ENCODE results near the gene REXO5. TPM values are rescaled to one million over a fixed set of nuclear protein-coding genes. Genes with fewer than 3 reads are reported as not detected.

The REXO5 gene
- total and polyA plus RNA-seq, 3 experiments from 2014 or later, result 0.81 to 9.3 (median 7.9) TPM

DNA sequence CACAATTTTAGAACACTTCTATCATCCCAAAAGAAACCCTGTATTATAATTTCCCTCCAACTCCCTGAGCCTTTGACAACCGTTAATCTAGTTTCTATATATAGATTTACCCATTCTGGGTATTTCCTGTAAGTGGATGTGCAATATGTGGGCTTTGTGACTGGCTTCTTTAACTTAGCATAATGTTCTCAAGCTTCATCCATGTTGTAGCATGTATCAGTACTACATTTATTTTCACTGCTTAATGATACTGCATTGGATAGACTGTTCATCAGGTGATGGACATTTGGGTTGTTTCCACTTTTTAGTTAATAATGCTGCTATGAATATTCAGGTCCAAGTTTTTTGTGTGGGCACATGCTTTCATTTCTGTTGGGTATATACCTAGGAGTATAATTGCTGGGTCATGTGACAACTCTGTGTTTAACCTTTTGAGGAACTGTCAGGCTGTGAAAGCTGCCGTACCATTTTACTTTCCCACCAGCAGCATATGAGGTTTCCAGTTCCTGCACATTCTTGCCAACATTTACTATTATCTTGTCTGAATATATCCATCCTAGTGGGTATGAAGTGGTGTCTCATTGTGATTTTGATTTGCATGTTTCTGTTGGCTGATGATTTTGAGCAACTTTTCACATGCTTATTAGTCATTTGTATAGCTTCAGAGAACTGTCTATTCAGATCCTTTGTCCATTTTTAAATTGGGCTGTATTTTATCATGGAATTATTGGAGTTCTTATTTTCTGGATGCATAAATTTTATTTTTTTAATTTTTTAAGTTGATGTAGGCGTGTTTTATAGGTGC, 16.4 kb downstream of the REXO5 start:
- no peaks in the 10 kb centered on the region for H3K27me3 Mint-ChIP-seq
- no peak overlapping the region for H3K27ac Mint-ChIP-seq
- H3K9me3 ChIP-seq (ENCODE audit: low read length), result no peaks in the 10 kb centered on the region
- no peaks in the 10 kb centered on the region for H3K4me1 ChIP-seq (ENCODE audit: insufficient read depth, low read length)
- ChIA-PET CTCF (interaction anchor here (1.3 kb wide), 1 partner anchor 77 kb away, joined by 3 read pairs; the partner anchor contains the start of genes DCUN1D3 and LYRM1), POLR2A (no interaction called here)
- H3K27me3 ChIP-seq (ENCODE audit: insufficient read depth, low read length, poor library complexity, severe bottlenecking), result no peaks in the 10 kb centered on the region
- DNase-seq, result no peak
- H3K36me3 Mint-ChIP-seq, result no peaks in the 10 kb centered on the region
- no peak overlapping the region for H3K4me3 Mint-ChIP-seq
- no peak overlapping the region for H3K27ac ChIP-seq (ENCODE audit: low read depth, low read length)
- H3K4me3 ChIP-seq (ENCODE audit: low read length), result no peak overlapping the region
- H3K4me1 Mint-ChIP-seq, result peaks cover 0 to 5% (median 5%) of the 10 kb centered on the region in 3 donors
- no peaks in the 10 kb centered on the region for H3K9me3 Mint-ChIP-seq
- no peaks in the 10 kb centered on the region for H3K36me3 ChIP-seq (ENCODE audit: insufficient read depth, low read length)

DNA sequence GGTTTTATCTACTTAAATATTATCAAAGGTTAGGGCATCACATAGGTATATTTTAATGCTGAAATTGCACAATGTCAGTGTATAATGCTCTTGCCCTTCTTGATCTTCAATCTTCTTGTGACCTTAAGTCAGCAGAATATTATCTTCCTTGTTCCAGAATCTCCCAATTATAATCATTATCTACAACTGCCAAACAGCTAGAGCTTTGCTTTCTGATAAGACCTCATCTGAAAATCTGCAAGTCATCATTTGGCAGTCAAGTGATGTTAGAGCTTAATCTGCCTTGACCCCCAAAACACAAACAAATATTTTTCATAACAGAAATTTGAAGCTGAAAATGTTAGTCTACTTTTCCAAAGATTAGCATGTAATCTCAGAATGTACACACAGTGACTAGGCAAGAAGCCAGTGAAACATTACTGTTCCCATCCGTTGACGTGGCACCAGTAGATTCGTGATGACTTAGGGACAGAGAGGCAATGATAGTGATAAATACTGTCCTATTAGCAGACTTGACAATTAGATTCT, 19.8 kb downstream of the REXO5 start:
- Mint-ChIP-seq H3K36me3 (no peaks in the 10 kb centered on the region), H3K9me3 (no peaks in the 10 kb centered on the region), H3K27ac (no peak overlapping the region), H3K4me3 (no peak overlapping the region), H3K27me3 (no peaks in the 10 kb centered on the region), H3K4me1 (peaks cover 0 to 5% (median 5%) of the 10 kb centered on the region in 3 donors)
- Histone ChIP-seq H3K27ac (ENCODE audit: low read depth, low read length) (no peak overlapping the region), H3K4me3 (ENCODE audit: low read length) (no peak overlapping the region), H3K9me3 (ENCODE audit: low read length) (no peaks in the 10 kb centered on the region), H3K4me1 (ENCODE audit: insufficient read depth, low read length) (no peaks in the 10 kb centered on the region), H3K27me3 (ENCODE audit: insufficient read depth, low read length, poor library complexity, severe bottlenecking) (no peaks in the 10 kb centered on the region), H3K36me3 (ENCODE audit: insufficient read depth, low read length) (no peaks in the 10 kb centered on the region)
- ChIA-PET CTCF (interaction anchor here (1.0 kb wide), 1 partner anchor 24 kb away, joined by 3 read pairs; no protein-coding TSS in a partner anchor), POLR2A (no interaction called here)
- DNase-seq, result no peak

- DNase-seq, result no peak
Measured at GRCh38 chr16:20829536-20829935, 23.2 kb downstream of the REXO5 start.

GRCh38 chr16:20830372-20830771, 24.0 kb downstream of the REXO5 start:
- Mint-ChIP-seq H3K36me3 (peaks cover 1 to 8% (median 2%) of the 10 kb centered on the region in 3 donors), H3K4me1 (peaks cover 0 to 5% (median 0%) of the 10 kb centered on the region in 3 donors), H3K9me3 (peaks cover 0 to 10% (median 5%) of the 10 kb centered on the region in 5 donors), H3K27ac (no peak overlapping the region), H3K4me3 (no peak overlapping the region), H3K27me3 (no peaks in the 10 kb centered on the region)
- POLR2A ChIA-PET, result no interaction called here
- Histone ChIP-seq H3K4me1 (ENCODE audit: insufficient read depth, low read length) (no peaks in the 10 kb centered on the region), H3K27me3 (ENCODE audit: insufficient read depth, low read length, poor library complexity, severe bottlenecking) (no peaks in the 10 kb centered on the region), H3K36me3 (ENCODE audit: insufficient read depth, low read length) (no peaks in the 10 kb centered on the region), H3K4me3 (ENCODE audit: low read length) (no peak overlapping the region), H3K27ac (ENCODE audit: low read depth, low read length) (no peak overlapping the region), H3K9me3 (ENCODE audit: low read length) (no peaks in the 10 kb centered on the region)
- DNase-seq, result no peak
- CTCF ChIA-PET, result no interaction called here

More at GRCh38 chr16:20829536-20829935, 23.2 kb downstream of the REXO5 start:
- H3K9me3 ChIP-seq (ENCODE audit: low read length), result no peaks in the 10 kb centered on the region
- CTCF ChIA-PET, result no interaction called here
- H3K4me3 Mint-ChIP-seq, result no peak overlapping the region
- no peaks in the 10 kb centered on the region for H3K4me1 ChIP-seq (ENCODE audit: insufficient read depth, low read length)
- H3K27ac ChIP-seq (ENCODE audit: low read depth, low read length), result no peak overlapping the region
- H3K9me3 Mint-ChIP-seq, result peaks cover 0 to 2% (median 2%) of the 10 kb centered on the region in 5 donors
- no peaks in the 10 kb centered on the region for H3K27me3 Mint-ChIP-seq
- no peaks in the 10 kb centered on the region for H3K27me3 ChIP-seq (ENCODE audit: insufficient read depth, low read length, poor library complexity, severe bottlenecking)
- no peaks in the 10 kb centered on the region for H3K36me3 ChIP-seq (ENCODE audit: insufficient read depth, low read length)
- peaks cover 1 to 2% (median 2%) of the 10 kb centered on the region in 3 donors for H3K36me3 Mint-ChIP-seq
- no peak overlapping the region for H3K27ac Mint-ChIP-seq
- peaks cover 0 to 5% (median 0%) of the 10 kb centered on the region in 3 donors for H3K4me1 Mint-ChIP-seq
- POLR2A ChIA-PET, result no interaction called here
- no peak overlapping the region for H3K4me3 ChIP-seq (ENCODE audit: low read length)

- H3K4me3 ChIP-seq (ENCODE audit: low read length), result no peak overlapping the region
- no peaks in the 10 kb centered on the region for H3K4me1 ChIP-seq (ENCODE audit: insufficient read depth, low read length)
- no peaks in the 10 kb centered on the region for H3K27me3 ChIP-seq (ENCODE audit: insufficient read depth, low read length, poor library complexity, severe bottlenecking)
- Mint-ChIP-seq H3K9me3 (peaks cover 7 to 26% (median 15%) of the 10 kb centered on the region in 5 donors), H3K27ac (peak overlapping the region in 1 of 8 donors; percentile 58), H3K4me1 (peaks cover 0 to 5% (median 0%) of the 10 kb centered on the region in 3 donors), H3K4me3 (no peak overlapping the region), H3K27me3 (no peaks in the 10 kb centered on the region), H3K36me3 (peaks cover 3 to 22% (median 8%) of the 10 kb centered on the region in 3 donors)
- DNase-seq, result no peak
- H3K9me3 ChIP-seq (ENCODE audit: low read length), result no peaks in the 10 kb centered on the region
- CTCF ChIA-PET, result interaction anchor here (2.3 kb wide), 1 partner anchor 18 kb away, joined by 8 read pairs; no protein-coding TSS in a partner anchor
- H3K36me3 ChIP-seq (ENCODE audit: insufficient read depth, low read length), result no peaks in the 10 kb centered on the region
- POLR2A ChIA-PET, result no interaction called here
- no peak overlapping the region for H3K27ac ChIP-seq (ENCODE audit: low read depth, low read length)
Measured at GRCh38 chr16:20833086-20833485, 26.8 kb downstream of the REXO5 start.

DNA sequence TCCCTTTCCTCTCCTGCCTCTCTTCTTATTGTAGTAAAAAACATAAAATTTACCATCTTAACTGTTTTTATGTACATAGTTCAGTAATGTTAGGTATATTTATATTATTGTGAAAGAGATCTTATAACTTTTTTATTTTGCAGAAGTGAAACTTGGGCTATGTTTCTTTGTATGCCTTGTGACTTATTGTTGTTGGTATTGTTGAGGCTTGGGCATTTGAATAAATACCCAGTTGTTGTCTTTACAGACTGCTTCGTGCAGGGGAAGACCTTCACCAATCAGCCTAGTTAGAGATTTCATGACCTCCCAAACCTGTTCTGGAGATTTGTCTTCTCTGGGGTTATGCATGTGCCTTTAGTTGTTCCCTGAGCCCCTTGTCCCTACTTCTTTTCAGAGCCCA, 31.9 kb downstream of the REXO5 start:
- Mint-ChIP-seq H3K36me3 (peaks cover 3 to 23% (median 8%) of the 10 kb centered on the region in 3 donors), H3K9me3 (peaks cover 7 to 26% (median 15%) of the 10 kb centered on the region in 5 donors), H3K4me3 (no peak overlapping the region), H3K27me3 (no peaks in the 10 kb centered on the region), H3K4me1 (peaks cover 0 to 2% (median 2%) of the 10 kb centered on the region in 3 donors), H3K27ac (no peak overlapping the region)
- ChIA-PET CTCF (interaction anchor here (1.2 kb wide), 1 partner anchor 12 kb away, joined by 4 read pairs; no protein-coding TSS in a partner anchor), POLR2A (no interaction called here)
- DNase-seq, result no peak
- no peaks in the 10 kb centered on the region for H3K27me3 ChIP-seq (ENCODE audit: insufficient read depth, low read length, poor library complexity, severe bottlenecking)
- H3K4me3 ChIP-seq (ENCODE audit: low read length), result no peak overlapping the region
- no peaks in the 10 kb centered on the region for H3K36me3 ChIP-seq (ENCODE audit: insufficient read depth, low read length)
- H3K4me1 ChIP-seq (ENCODE audit: insufficient read depth, low read length), result peaks cover 1% of the 10 kb centered on the region
- H3K27ac ChIP-seq (ENCODE audit: low read depth, low read length), result no peak overlapping the region
- no peaks in the 10 kb centered on the region for H3K9me3 ChIP-seq (ENCODE audit: low read length)

DNA sequence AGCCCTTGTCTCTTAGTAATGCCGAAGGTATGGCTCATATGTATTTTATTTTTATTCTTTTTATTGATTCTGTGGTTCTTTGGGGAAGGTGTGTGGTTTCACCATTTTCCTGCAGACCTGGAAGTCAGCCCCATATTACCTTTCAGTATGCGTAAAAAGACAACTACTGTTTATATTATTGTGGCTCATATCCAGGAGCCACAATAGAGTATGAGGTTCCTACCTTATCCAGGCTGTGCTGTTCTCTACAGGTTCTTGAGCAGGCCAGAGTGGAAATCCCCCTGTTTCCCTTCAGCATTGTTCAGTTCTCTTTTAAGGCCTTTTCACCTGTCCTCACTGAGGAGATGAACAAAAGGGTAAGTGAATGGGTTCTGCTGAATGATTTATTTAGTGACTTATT, 33.2 kb downstream of the REXO5 start:
- Mint-ChIP-seq H3K4me3 (no peak overlapping the region), H3K4me1 (peaks cover 10 to 15% (median 14%) of the 10 kb centered on the region in 3 donors), H3K36me3 (peaks cover 2 to 22% (median 7%) of the 10 kb centered on the region in 3 donors), H3K27ac (peak overlapping the region in 1 of 8 donors; percentile 45), H3K27me3 (no peaks in the 10 kb centered on the region), H3K9me3 (peaks cover 6 to 25% (median 14%) of the 10 kb centered on the region in 5 donors)
- POLR2A ChIA-PET, result no interaction called here
- DNase-seq, result no peak
- CTCF ChIA-PET, result no interaction called here
- H3K27me3 ChIP-seq (ENCODE audit: insufficient read depth, low read length, poor library complexity, severe bottlenecking), result no peaks in the 10 kb centered on the region
- H3K27ac ChIP-seq (ENCODE audit: low read depth, low read length), result no peak overlapping the region
- H3K4me1 ChIP-seq (ENCODE audit: insufficient read depth, low read length), result peaks cover 14% of the 10 kb centered on the region
- no peaks in the 10 kb centered on the region for H3K36me3 ChIP-seq (ENCODE audit: insufficient read depth, low read length)
- no peak overlapping the region for H3K4me3 ChIP-seq (ENCODE audit: low read length)
- no peaks in the 10 kb centered on the region for H3K9me3 ChIP-seq (ENCODE audit: low read length)

DNA sequence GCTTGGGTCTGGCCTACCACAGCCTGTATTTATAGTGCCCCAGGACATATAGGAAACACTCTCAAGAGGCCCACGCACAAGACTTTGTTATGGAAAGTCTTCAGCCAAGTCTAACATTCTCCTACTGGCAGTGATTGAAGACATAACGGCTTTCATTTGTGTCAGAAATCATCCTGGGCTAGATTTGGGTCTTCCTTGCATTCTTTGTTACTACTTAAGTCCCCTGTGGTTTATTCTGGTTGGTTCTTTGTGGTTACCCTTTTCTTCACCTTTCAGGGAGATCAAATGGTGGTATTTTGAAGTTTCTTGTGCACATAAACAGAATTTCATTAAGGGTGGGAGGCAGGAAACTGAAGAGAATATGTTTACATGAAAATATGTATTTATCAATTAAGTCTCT, 37.7 kb downstream of the REXO5 start:
- Histone ChIP-seq H3K36me3 (ENCODE audit: insufficient read depth, low read length) (no peaks in the 10 kb centered on the region), H3K9me3 (ENCODE audit: low read length) (no peaks in the 10 kb centered on the region), H3K4me3 (ENCODE audit: low read length) (no peak overlapping the region), H3K27ac (ENCODE audit: low read depth, low read length) (no peak overlapping the region), H3K4me1 (ENCODE audit: insufficient read depth, low read length) (peaks cover 25% of the 10 kb centered on the region), H3K27me3 (ENCODE audit: insufficient read depth, low read length, poor library complexity, severe bottlenecking) (no peaks in the 10 kb centered on the region)
- CTCF ChIA-PET, result no interaction called here
- Mint-ChIP-seq H3K9me3 (no peaks in the 10 kb centered on the region), H3K4me1 (peaks cover 22 to 30% (median 28%) of the 10 kb centered on the region in 3 donors), H3K27me3 (no peaks in the 10 kb centered on the region), H3K27ac (peak overlapping the region; percentile 62 to 98 (median 74)), H3K36me3 (no peaks in the 10 kb centered on the region), H3K4me3 (peak overlapping the region in 6 of 7 donors; percentile 36 to 67 (median 50))
- DNase-seq, result peak in 2 of 5 donors; percentile 29 to 40
- POLR2A ChIA-PET, result no interaction called here

Data from CD8-positive, alpha-beta memory T cell (primary cell).